Epithelial cell of esophagus (primary cell): ENCODE measurements around the gene CRTAC1.
A peak's percentile ranks its signal among the peaks of the same experiment; 100 is the strongest.

Experiments used
- DNase-seq: peaks from one replicate; pipeline ENCODE4 v3.0.0; 2010; ENCODE audit warnings: low read depth
- H3K4me3 ChIP-seq: 2 replicates; pipeline ENCODE4 v1.5.1; 2011; ENCODE audit warnings: mild to moderate bottlenecking, low read length, control low read depth
- TF ChIP-seq, protein P1 (sequence below): IDR thresholded peaks from 2 replicates; pipeline ENCODE4 v1.5.1; 2011; ENCODE audit warnings: low read depth, mild to moderate bottlenecking, low read length, control low read depth, inconsistent platforms; ENCODE audit not compliant: insufficient read depth; ENCODE audit errors: missing control alignments

CRTAC1 gene

DNA sequence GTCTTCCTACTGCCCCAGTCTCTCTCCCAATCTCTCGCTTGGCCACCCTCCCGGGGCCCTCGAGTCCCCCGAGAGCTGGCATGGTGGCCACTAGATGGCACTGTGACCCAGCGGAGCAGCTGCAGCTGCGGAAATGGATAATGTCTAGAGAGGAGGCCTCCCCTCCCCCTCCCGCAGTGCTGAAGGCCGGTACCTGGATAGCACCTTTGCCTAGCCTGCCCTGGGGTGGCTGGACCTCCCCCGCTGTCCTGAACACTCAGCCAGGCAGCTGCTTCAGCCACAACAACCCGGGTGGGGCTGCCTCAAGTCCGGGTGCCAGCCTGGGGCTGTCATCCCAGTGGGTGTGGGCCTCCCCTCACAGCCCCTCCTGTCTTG is 115.6 kb downstream of the CRTAC1 start:
- DNase-seq = peak; percentile 70
- H3K4me3 ChIP-seq = no peak overlapping the region
- TF ChIP-seq, protein P1, sequence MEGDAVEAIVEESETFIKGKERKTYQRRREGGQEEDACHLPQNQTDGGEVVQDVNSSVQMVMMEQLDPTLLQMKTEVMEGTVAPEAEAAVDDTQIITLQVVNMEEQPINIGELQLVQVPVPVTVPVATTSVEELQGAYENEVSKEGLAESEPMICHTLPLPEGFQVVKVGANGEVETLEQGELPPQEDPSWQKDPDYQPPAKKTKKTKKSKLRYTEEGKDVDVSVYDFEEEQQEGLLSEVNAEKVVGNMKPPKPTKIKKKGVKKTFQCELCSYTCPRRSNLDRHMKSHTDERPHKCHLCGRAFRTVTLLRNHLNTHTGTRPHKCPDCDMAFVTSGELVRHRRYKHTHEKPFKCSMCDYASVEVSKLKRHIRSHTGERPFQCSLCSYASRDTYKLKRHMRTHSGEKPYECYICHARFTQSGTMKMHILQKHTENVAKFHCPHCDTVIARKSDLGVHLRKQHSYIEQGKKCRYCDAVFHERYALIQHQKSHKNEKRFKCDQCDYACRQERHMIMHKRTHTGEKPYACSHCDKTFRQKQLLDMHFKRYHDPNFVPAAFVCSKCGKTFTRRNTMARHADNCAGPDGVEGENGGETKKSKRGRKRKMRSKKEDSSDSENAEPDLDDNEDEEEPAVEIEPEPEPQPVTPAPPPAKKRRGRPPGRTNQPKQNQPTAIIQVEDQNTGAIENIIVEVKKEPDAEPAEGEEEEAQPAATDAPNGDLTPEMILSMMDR = peak; percentile 87

DNA sequence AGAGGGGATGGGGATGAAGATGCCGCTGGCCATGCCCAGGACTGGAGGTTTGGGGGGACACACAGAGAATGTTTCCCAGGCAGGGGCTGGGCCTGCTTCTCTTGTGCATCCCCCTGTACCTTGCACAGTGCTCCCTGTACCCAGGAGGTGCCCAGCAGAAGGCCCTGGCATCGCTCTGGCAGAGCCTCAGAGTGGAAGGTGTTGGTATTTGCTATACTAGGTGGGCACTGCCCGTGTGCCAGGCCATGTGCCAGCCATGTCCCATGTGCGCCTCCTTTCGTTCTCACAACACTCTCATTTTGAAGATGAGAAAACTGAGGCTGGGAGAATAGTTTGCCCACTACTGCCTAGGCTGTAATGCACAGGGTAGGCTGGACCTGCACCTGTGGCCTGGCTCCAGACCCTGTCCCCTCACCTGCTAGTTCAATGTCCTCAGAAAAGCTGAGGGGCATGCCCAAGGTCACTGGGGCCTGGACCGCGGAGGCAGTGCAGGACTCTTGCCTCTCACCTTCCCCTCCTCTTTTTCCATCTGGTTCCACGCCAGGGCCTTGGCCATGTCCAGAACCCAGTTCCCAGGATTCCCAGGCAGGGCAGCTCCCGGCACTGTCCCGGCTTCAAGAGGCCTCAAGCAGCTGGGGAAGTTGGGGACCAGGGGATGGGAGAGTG is 116.1 kb downstream of the CRTAC1 start:
- no peak for DNase-seq
- H3K4me3 ChIP-seq = no peak overlapping the region
- TF ChIP-seq, protein P1 = no peak

DNA sequence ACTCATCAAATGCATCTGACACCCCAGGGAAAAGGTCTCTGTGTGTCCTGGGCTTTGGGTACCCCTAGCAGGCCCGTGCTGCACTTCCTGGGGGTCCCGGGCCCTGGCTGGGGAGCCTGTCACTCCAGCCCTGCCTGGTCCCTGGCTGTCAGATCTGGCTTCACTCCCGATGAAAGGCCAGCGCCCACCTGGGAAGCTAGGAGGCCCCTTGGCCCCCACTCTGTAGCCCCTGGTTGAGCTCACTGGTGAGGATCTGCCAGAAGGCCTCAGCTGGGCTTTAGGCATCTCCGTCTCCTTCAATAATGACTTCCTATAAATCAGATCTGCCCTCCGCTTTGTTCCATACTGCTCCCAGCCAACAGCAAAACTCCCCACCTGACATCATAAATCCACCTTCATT is 116.8 kb downstream of the CRTAC1 start:
- no peak for DNase-seq
- H3K4me3 ChIP-seq = no peak overlapping the region
- TF ChIP-seq, protein P1 = no peak

DNA sequence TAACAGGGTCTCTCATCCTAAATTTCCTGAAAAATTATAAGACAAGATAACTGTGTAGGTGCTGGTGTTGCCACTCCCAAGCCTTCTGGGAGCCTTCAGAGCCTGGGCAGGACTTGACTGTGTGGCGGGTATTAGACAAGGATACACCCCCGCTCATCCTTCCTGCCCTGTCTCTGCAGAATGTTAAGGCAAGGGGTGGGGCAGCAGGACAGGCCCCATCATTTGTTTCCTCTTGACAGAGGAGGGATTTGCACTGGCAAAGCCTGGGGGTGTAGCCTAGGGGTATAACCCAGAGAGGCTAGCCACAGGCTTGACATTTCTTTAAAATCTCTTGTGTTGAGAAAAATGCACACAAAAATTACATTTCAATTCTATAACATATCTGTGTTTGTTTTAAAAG is 117.2 kb downstream of the CRTAC1 start:
- H3K4me3 ChIP-seq = no peak overlapping the region
- TF ChIP-seq, protein P1 = no peak
- no peak for DNase-seq

DNA sequence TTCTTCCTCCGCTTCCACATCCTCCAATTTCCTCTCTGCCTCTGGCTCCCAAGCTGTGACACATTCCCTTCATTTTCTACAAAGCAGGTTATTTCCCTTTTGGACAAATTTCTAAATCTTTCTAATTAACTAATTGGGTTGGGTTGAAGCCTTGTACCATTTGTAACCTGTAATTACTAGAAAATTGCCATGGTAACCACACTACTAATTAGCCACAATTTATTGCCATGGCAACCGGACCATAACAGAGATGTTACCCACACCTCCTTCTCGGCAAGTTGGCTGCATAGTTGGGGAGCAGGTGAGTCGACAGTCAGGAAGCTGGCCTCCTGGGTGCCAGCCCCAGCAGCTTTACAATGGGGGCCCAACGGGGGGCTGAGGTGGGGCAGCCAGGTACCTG is 119.2 kb downstream of the CRTAC1 start:
- DNase-seq = no peak
- H3K4me3 ChIP-seq = no peak overlapping the region
- TF ChIP-seq, protein P1 = no peak

DNA sequence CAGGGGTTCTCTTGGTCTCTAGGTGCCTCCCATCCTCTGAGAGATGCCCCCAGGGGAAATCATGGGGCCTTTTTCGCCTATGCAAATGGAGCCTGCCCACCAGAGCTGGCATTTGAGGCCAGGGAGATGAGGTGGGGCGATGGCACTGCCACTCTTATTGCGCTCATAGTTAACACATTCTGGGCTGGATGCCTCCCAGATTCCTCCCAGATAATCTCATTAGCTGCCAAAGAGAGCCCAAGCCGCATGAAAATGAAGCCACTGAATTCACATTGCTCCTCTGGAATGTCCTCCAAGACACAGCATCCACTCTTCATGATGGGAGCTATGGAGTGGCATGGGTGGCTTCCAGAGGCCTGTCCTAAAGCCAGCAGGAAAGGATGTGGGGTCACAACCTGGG is 119.8 kb downstream of the CRTAC1 start:
- TF ChIP-seq, protein P1 = no peak
- no peak overlapping the region for H3K4me3 ChIP-seq
- DNase-seq = no peak

DNA sequence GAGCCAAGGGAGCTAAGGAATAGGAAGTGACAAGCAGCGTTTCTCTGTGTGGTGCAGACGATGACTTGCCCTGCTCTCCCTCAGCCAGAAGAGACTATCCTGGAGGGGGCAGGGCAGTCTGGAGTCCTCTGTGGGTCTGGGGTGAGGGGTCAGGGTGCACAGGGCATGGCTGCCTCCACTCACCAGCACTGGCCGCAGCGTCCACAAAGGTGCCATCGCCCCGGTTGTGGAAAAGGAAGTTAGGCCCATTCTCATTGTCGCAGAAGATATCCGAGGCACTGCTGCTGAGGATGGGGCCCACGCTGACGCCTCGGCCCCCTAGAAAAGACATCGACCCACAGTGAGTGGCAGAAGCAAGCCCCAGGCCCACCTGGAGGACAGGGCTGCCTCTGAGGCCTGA is 122.6 kb downstream of the CRTAC1 start:
- TF ChIP-seq, protein P1 = no peak
- H3K4me3 ChIP-seq = no peak overlapping the region
- no peak for DNase-seq
